PFSK-1 (cell line): ENCODE measurements around the gene RUFY1.

ENCODE experiments used
- FOXP2 ChIP-seq: optimal IDR thresholded peaks from 2 replicates; pipeline ENCODE3; 2011; ENCODE audit warnings: borderline replicate concordance, control low read depth, inconsistent platforms; ENCODE audit not compliant: insufficient read depth; ENCODE audit errors: extremely low read length, extremely low read depth
- POLR2AphosphoS5 ChIP-seq: IDR thresholded peaks from 2 replicates; pipeline ENCODE4 v1.6.1; 2012; ENCODE audit warnings: low read depth, mild to moderate bottlenecking, control low read depth, low read length, moderate library complexity
- SIN3A ChIP-seq: IDR thresholded peaks from 2 replicates; pipeline ENCODE4 v1.6.1; 2012; ENCODE audit warnings: mild to moderate bottlenecking, low read length, moderate library complexity, borderline replicate concordance; ENCODE audit not compliant: insufficient read depth
- TAF1 ChIP-seq: IDR thresholded peaks from 2 replicates; pipeline ENCODE4 v1.6.1; 2012; ENCODE audit warnings: low read length, control low read depth, borderline replicate concordance; ENCODE audit not compliant: insufficient read depth
- TF ChIP-seq, protein P1 (sequence below), 2 experiments: IDR thresholded peaks; 2 replicates each; pipeline versions ENCODE4 v1.6.1 to v1.8.0; 2011 to 2012; ENCODE audit warnings: low read depth in 2 of 2, low read length in 2 of 2, control low read depth in 1 of 2, inconsistent platforms in 1 of 2, mild to moderate bottlenecking in 1 of 2, moderate library complexity in 1 of 2; ENCODE audit not compliant: insufficient read depth in 1 of 2

Gene RUFY1

GRCh38 chr5:179599973-179600372 lies 49.6 kb downstream of the RUFY1 start:
- TF ChIP-seq FOXP2 (no peak), SIN3A (no peak)

GRCh38 chr5:179601871-179602625 lies 51.7 kb downstream of the RUFY1 start:
- TF ChIP-seq SIN3A: no peak
- no peak for TF ChIP-seq POLR2AphosphoS5
- TF ChIP-seq, protein P1, sequence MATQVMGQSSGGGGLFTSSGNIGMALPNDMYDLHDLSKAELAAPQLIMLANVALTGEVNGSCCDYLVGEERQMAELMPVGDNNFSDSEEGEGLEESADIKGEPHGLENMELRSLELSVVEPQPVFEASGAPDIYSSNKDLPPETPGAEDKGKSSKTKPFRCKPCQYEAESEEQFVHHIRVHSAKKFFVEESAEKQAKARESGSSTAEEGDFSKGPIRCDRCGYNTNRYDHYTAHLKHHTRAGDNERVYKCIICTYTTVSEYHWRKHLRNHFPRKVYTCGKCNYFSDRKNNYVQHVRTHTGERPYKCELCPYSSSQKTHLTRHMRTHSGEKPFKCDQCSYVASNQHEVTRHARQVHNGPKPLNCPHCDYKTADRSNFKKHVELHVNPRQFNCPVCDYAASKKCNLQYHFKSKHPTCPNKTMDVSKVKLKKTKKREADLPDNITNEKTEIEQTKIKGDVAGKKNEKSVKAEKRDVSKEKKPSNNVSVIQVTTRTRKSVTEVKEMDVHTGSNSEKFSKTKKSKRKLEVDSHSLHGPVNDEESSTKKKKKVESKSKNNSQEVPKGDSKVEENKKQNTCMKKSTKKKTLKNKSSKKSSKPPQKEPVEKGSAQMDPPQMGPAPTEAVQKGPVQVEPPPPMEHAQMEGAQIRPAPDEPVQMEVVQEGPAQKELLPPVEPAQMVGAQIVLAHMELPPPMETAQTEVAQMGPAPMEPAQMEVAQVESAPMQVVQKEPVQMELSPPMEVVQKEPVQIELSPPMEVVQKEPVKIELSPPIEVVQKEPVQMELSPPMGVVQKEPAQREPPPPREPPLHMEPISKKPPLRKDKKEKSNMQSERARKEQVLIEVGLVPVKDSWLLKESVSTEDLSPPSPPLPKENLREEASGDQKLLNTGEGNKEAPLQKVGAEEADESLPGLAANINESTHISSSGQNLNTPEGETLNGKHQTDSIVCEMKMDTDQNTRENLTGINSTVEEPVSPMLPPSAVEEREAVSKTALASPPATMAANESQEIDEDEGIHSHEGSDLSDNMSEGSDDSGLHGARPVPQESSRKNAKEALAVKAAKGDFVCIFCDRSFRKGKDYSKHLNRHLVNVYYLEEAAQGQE (IDR thresholded peaks at IDR 0.05; ENCODE audit: insufficient read depth in 1 of 2, low read depth in 2 of 2, low read length in 2 of 2): no peak
- no peak for TF ChIP-seq TAF1
- no peak for TF ChIP-seq FOXP2

DNA sequence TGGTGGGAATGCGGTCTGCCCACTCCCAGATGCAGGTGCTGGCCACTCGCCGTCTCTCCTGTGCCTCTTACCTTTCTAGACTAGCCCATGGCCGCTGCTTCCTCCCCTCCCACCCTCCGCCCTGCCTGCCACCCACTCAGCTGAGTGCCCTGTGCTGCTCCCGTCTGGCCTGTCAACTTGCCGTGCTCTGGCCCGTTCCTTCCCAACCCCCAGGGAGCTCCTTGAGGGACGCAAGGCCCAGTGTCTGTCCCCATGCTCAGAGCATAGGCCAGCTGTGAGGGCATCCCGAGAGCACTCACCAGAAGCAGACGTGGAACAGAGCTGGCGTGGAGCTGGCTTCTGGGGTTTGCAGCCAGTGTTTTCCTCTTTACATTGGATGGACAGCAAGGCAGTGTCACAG lies 53.0 kb downstream of the RUFY1 start:
- TF ChIP-seq SIN3A (no peak), FOXP2 (no peak), POLR2AphosphoS5 (no peak), TAF1 (no peak)
- TF ChIP-seq, protein P1 (IDR thresholded peaks at IDR 0.05; ENCODE audit: insufficient read depth in 1 of 2, low read depth in 2 of 2, low read length in 2 of 2): no peak

DNA sequence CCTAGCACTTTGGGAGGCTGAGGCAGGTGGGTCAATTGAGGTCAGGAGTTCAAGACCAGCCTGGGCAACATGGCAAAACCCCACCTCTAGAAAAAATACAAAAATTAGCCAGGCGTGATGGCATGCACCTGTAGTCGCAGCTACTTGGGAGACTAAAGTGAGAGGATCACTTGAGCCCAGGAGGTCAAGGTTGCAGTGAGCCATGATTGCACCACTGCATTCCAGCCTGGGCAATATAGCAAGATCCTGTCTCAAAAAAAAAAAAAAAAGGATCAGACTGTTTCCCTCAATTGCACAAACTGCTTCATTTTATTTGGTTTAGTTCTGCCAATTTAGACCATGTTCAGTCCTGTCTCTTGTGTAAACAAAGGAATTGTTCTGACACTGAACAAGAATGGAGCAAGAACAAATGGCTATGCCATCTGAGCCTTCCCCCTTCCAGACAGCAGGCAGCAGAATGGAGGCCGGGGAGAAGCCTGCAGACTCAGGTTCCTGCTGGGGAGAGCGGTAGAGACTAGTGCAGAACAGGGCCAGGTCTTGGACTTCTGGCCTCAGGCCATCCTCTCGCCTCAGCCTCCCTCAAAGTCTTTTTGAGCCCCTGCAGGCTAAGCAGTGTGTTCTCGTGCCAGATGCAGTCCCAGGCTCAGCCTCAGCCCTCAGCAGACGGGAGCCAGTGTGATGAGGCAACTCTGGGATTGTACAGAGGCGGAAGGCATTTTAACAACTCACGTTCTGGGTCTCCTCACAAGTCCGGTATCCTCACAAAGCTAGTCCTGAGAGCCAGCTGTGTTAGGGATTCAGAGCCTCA lies 54.9 kb downstream of the RUFY1 start:
- TF ChIP-seq FOXP2: no peak
- TF ChIP-seq SIN3A: no peak
- TF ChIP-seq POLR2AphosphoS5: no peak
- TF ChIP-seq, protein P1 (IDR thresholded peaks at IDR 0.05; ENCODE audit: insufficient read depth in 1 of 2, low read depth in 2 of 2, low read length in 2 of 2): no peak
- TF ChIP-seq TAF1: no peak

DNA sequence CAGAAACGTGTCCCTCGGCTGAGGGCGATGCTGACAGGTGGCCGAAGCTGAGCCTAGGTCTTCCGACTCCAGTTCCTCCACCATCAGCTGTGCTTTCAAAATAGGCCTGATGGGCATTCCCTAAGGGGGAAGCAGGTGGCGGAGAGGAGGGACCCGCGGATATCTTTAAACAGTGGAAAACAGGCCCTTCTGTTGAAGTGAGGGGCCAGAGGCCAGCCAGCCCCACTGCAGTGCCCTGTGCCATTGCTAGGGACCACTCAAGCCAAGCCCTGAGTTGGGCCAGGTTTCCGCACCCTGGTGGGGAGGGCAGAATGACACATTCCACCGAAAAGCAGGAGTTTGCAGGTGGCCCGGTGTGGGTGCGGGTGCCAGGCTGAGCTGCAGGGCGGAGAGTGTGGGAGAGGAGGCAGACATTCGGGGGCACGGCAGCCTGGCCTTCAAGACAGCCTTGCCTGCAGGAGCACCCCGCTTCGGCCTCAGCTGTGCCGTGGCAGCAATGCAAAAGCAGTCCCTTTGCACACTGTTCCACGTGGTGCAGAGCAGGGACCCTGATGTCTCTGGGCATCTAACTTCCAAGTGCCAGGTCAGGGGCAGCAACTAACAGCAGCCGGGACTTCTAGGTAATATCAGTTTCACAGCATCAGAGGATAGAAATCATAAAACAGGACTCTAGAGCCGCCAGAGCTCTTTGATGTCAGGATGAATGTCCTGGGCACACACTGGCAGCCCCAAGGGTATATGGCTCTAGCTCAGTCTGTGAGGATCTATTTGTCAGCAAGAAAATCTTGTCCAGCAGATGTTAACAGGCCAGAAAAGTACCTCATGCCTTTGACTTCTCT lies 55.9 kb downstream of the RUFY1 start:
- no peak for TF ChIP-seq SIN3A
- no peak for TF ChIP-seq FOXP2
